ENCODE data around the gene CHRM2.

DNA sequence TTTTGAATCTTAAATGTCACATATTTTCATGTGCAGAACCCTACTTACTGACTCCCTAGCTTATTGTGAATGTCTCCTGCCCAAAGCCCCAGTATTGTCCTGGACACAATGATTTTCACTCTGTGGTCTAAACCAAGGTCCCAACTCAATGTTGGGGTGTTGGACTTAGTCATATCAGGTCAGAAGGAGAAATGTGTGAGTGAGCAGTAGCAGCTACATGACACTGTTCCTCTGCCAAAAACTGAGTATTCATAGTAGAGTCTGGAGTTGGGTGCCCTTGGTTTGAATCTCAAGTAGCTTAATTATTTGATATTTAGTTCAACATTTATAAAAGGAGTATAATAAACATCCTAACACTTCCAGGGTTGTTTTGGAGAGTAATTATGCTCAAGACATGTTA lies 141.0 kb downstream of the CHRM2 start:
- TF ChIP-seq EP300 (IDR thresholded peaks at IDR 0.05), result no peak
- TF ChIP-seq, protein P1, sequence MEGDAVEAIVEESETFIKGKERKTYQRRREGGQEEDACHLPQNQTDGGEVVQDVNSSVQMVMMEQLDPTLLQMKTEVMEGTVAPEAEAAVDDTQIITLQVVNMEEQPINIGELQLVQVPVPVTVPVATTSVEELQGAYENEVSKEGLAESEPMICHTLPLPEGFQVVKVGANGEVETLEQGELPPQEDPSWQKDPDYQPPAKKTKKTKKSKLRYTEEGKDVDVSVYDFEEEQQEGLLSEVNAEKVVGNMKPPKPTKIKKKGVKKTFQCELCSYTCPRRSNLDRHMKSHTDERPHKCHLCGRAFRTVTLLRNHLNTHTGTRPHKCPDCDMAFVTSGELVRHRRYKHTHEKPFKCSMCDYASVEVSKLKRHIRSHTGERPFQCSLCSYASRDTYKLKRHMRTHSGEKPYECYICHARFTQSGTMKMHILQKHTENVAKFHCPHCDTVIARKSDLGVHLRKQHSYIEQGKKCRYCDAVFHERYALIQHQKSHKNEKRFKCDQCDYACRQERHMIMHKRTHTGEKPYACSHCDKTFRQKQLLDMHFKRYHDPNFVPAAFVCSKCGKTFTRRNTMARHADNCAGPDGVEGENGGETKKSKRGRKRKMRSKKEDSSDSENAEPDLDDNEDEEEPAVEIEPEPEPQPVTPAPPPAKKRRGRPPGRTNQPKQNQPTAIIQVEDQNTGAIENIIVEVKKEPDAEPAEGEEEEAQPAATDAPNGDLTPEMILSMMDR (IDR thresholded peaks at IDR 0.05), result no peak

Measured in tibial nerve (tissue), 4 donors.